GM23338 (cell line): Measurements from ENCODE around the gene LMF1. TPM values are rescaled to one million over a fixed set of nuclear protein-coding genes. Genes with fewer than 3 reads are reported as not detected.

Experiments used
- ATAC-seq: fragments of 200-7000 bp; cut with Tn5 transposase; 3 replicates; pipeline ENCODE4 v1.9.1; 2020
- DNase-seq: peaks from one replicate; pipeline ENCODE4 v3.0.0-alpha.2; 2015; ENCODE audit warnings: low spot score
- H2AFZ ChIP-seq: fragments of 200-600 bp; sonication (generic); 2 replicates; pipeline ENCODE4 v1.8.0; 2016; ENCODE audit warnings: antibody characterized with exemption, mild to moderate bottlenecking, moderate library complexity
- H3F3A ChIP-seq: fragments of 200-600 bp; sonication (generic); replicated peaks from 2 replicates; pipeline ENCODE4 v1.8.0; 2017; ENCODE audit warnings: antibody characterized with exemption, mixed run types, low read depth
- H3K27ac ChIP-seq: fragments of 200-600 bp; sonication (generic); 2 replicates; pipeline ENCODE4 v1.6.1; 2016; ENCODE audit warnings: low read depth
- H3K27me3 ChIP-seq: fragments of 200-600 bp; sonication (generic); 2 replicates; pipeline ENCODE4 v1.8.0; 2016; ENCODE audit warnings: mild to moderate bottlenecking, mixed run types, moderate library complexity; ENCODE audit not compliant: insufficient read depth
- H3K36me3 ChIP-seq: fragments of 200-600 bp; sonication (generic); 2 replicates; pipeline ENCODE4 v1.8.0; 2016; ENCODE audit warnings: mild to moderate bottlenecking; ENCODE audit not compliant: insufficient read depth
- H3K4me1 ChIP-seq: fragments of 200-600 bp; sonication (generic); 2 replicates; pipeline ENCODE4 v1.8.0; 2016; ENCODE audit warnings: mild to moderate bottlenecking, moderate library complexity; ENCODE audit not compliant: insufficient read depth
- H3K4me2 ChIP-seq: fragments of 200-600 bp; sonication (generic); 2 replicates; pipeline ENCODE4 v1.7.1; 2017; ENCODE audit warnings: mixed run types
- H3K4me3 ChIP-seq: fragments of 200-600 bp; sonication (generic); 2 replicates; pipeline ENCODE4 v1.6.1; 2016; ENCODE audit warnings: mixed run types
- H3K79me2 ChIP-seq: fragments of 200-600 bp; sonication (generic); replicated peaks from 2 replicates; pipeline ENCODE4 v1.8.0; 2017; ENCODE audit warnings: mild to moderate bottlenecking; ENCODE audit not compliant: insufficient read depth
- H3K9me2 ChIP-seq: fragments of 200-600 bp; sonication (generic); 2 replicates; pipeline ENCODE4 v1.8.0; 2017; ENCODE audit not compliant: insufficient read depth
- H4K20me1 ChIP-seq: fragments of 200-600 bp; sonication (generic); replicated peaks from 2 replicates; pipeline ENCODE4 v1.8.0; 2017; ENCODE audit warnings: mild to moderate bottlenecking; ENCODE audit not compliant: insufficient read depth
- H3K27ac Mint-ChIP-seq: 2 replicates; pipeline ENCODE4 v1.8.0; 2020; ENCODE audit warnings: inconsistent platforms, mild to moderate bottlenecking, moderate library complexity, mixed read lengths
- H3K27me3 Mint-ChIP-seq: 3 replicates; pipeline ENCODE4 v1.8.0; 2022; ENCODE audit warnings: low read depth, mild to moderate bottlenecking, moderate library complexity, mixed read lengths, inconsistent platforms; ENCODE audit not compliant: insufficient read depth, poor library complexity
- H3K36me3 Mint-ChIP-seq: 3 replicates; pipeline ENCODE4 v1.8.0; 2021; ENCODE audit warnings: low read depth, mild to moderate bottlenecking, inconsistent platforms, moderate library complexity, mixed read lengths
- H3K4me1 Mint-ChIP-seq: 3 replicates; pipeline ENCODE4 v1.8.0; 2020; ENCODE audit warnings: mild to moderate bottlenecking, inconsistent platforms, mixed read lengths
- H3K4me3 Mint-ChIP-seq: 3 replicates; pipeline ENCODE4 v1.8.0; 2021; ENCODE audit warnings: moderate library complexity, mild to moderate bottlenecking, inconsistent platforms, mixed read lengths
- H3K9me3 Mint-ChIP-seq: 3 replicates; pipeline ENCODE4 v1.8.0; 2020; ENCODE audit warnings: moderate library complexity, mild to moderate bottlenecking, inconsistent platforms, mixed read lengths
- CTCF ChIP-seq, 2 experiments: fragments of 200-600 bp in 1 of 2; sonication (generic) in 1 of 2; conservative IDR thresholded peaks; 2 replicates each; pipeline versions ENCODE4 v1.5.1 to v1.6.1; 2016 to 2017; ENCODE audit warnings: antibody characterized with exemption in 2 of 2, low read depth in 2 of 2, mild to moderate bottlenecking in 2 of 2, moderate library complexity in 1 of 2
- ETS1 ChIP-seq: IDR thresholded peaks from 2 replicates; pipeline ENCODE4 v1.6.1; 2016; ENCODE audit warnings: antibody characterized with exemption
- EZH2 ChIP-seq: fragments of 200-600 bp; sonication (generic); IDR thresholded peaks from one replicate; pipeline ENCODE4 v1.8.0; 2017; ENCODE audit warnings: antibody characterized with exemption, mild to moderate bottlenecking, low read depth; ENCODE audit not compliant: unreplicated experiment
- JUNB ChIP-seq: IDR thresholded peaks from one replicate; pipeline ENCODE4 v1.6.1; 2016; ENCODE audit warnings: antibody characterized with exemption; ENCODE audit not compliant: unreplicated experiment
- NANOG ChIP-seq: IDR thresholded peaks from 2 replicates; pipeline ENCODE4 v1.6.1; 2016; ENCODE audit warnings: antibody characterized with exemption, borderline replicate concordance
- REST ChIP-seq: IDR thresholded peaks from one replicate; pipeline ENCODE4 v1.6.1; 2018; ENCODE audit warnings: antibody characterized with exemption; ENCODE audit not compliant: unreplicated experiment
- STAT1 ChIP-seq: IDR thresholded peaks from one replicate; pipeline ENCODE4 v1.6.1; 2016; ENCODE audit warnings: antibody characterized with exemption; ENCODE audit not compliant: unreplicated experiment
- ZNF114 ChIP-seq: fragments of 250-450 bp; sonication (Bioruptor Pico); IDR thresholded peaks from 2 replicates; pipeline ENCODE4 v1.5.0; 2020; ENCODE audit warnings: mild to moderate bottlenecking, moderate library complexity
- ZNF331 ChIP-seq: fragments of 250-450 bp; sonication (Bioruptor Pico); IDR thresholded peaks from 2 replicates; pipeline ENCODE4 v1.5.0; 2020; ENCODE audit warnings: low read depth, mild to moderate bottlenecking, moderate library complexity
- ZNF462 ChIP-seq: fragments of 250-450 bp; sonication (Bioruptor Pico); IDR thresholded peaks from 2 replicates; pipeline ENCODE4 v1.5.0; 2020; ENCODE audit warnings: mild to moderate bottlenecking, moderate library complexity
- polyA plus RNA-seq: library from polyadenylated mRNA; unstranded; fragments of >200 nt; fragmentation: Nextera tagmentation; extraction: Ambion mirVana; gene quantifications from 2 replicates; pipeline ENCODE4 v1.2.1, GENCODE V29; 2016
- total RNA-seq: library from RNA; depleted of rRNA; stranded (reverse); fragments of >200 nt; shearing (Covaris generic); gene quantifications from 2 replicates; pipeline ENCODE4 v1.2.3, GENCODE V29; 2014

Gene LMF1
- total and polyA plus RNA-seq, 2 experiments from 2014 or later, result 4.2 to 10.1 TPM

GRCh38 chr16:986411-986810 lies 15.6 kb upstream of the LMF1 start:
- no peaks in the 10 kb centered on the region for H3F3A ChIP-seq
- peaks cover 13% of the 10 kb centered on the region for H3K27me3 ChIP-seq
- no peak overlapping the region for H3K27ac ChIP-seq
- Mint-ChIP-seq H3K9me3 (no peaks in the 10 kb centered on the region), H3K4me3 (no peak overlapping the region), H3K36me3 (peaks cover 3% of the 10 kb centered on the region; the same call in 1 of the 3 replicates), H3K27me3 (peaks cover 9% of the 10 kb centered on the region), H3K4me1 (peaks cover 4% of the 10 kb centered on the region; the same call in 2 of the 3 replicates), H3K27ac (no peak overlapping the region)
- H3K4me3 ChIP-seq, result no peak overlapping the region
- H3K36me3 ChIP-seq, result no peaks in the 10 kb centered on the region
- DNase-seq (no peak), ATAC-seq (no peak)
- no peaks in the 10 kb centered on the region for H3K79me2 ChIP-seq
- H4K20me1 ChIP-seq, result no peaks in the 10 kb centered on the region; the same call in 1 of the 2 replicates
- TF ChIP-seq STAT1 (no peak), ZNF331 (CRISPR knock-in tag) (no peak), EZH2 (no peak), ZNF462 (CRISPR knock-in tag) (no peak), REST (no peak), JUNB (no peak), CTCF (conservative IDR thresholded peaks at IDR 0.05; ENCODE audit: low read depth in 2 of 2) (no peak), ZNF114 (no peak), NANOG (no peak), ETS1 (no peak)
- H3K4me2 ChIP-seq, result no peak overlapping the region
- no peaks in the 10 kb centered on the region for H3K9me2 ChIP-seq
- H2AFZ ChIP-seq, result no peak overlapping the region
- no peaks in the 10 kb centered on the region for H3K4me1 ChIP-seq
